HCT116 (cell line): ENCODE data around the gene CYP2E1. TPM values are rescaled to one million over a fixed set of nuclear protein-coding genes. Genes with fewer than 3 reads are reported as not detected.

ENCODE experiments used
- total RNA-seq: library from RNA; stranded (reverse); gene quantifications from one replicate; pipeline ENCODE4 v1.2.1, GENCODE V29; 2021; ENCODE audit not compliant: unreplicated experiment

Gene CYP2E1
- total RNA-seq, 1 experiment from 2014 or later: 1.5 TPM

Other genes with a start within 250 kb of the CYP2E1 start
- gene TUBGCP2, start 218.5 kb upstream of the CYP2E1 start, total RNA-seq: 35.4 TPM
- gene ZNF511, start 218.4 kb upstream of the CYP2E1 start, total RNA-seq: 49.0 TPM
- 0.47 TPM for gene CALY, start 190.5 kb upstream of the CYP2E1 start, total RNA-seq
- not detected for gene PRAP1, start 180.0 kb upstream of the CYP2E1 start, total RNA-seq
- gene FUOM, start 169.3 kb upstream of the CYP2E1 start, total RNA-seq: 21.5 TPM
- 58.0 TPM for gene ECHS1, start 154.0 kb upstream of the CYP2E1 start, total RNA-seq
- 3.5 TPM for gene PAOX, start 148.1 kb upstream of the CYP2E1 start, total RNA-seq
- 23.1 TPM for gene MTG1, start 133.2 kb upstream of the CYP2E1 start, total RNA-seq
- not detected for gene SPRN, start 102.7 kb upstream of the CYP2E1 start, total RNA-seq
- gene SCART1, start 73.4 kb upstream of the CYP2E1 start, total RNA-seq: 3.7 TPM
- gene SYCE1, start 38.2 kb downstream of the CYP2E1 start, total RNA-seq: not detected
- not detected for gene FRG2B, start 99.4 kb downstream of the CYP2E1 start, total RNA-seq